ENCODE measurements around the gene EPDR1. TPM values are rescaled to one million over a fixed set of nuclear protein-coding genes. Genes with fewer than 3 reads are reported as not detected.
A peak's percentile ranks its signal among the peaks of the same experiment; 100 is the strongest.

The EPDR1 gene
- 10 to 100 TPM in 1 of 2 donors, 1 to 10 TPM in 1; 8.8 to 10.4 TPM for total RNA-seq
- 10 to 100 TPM in 1 of 2 donors, 1 to 10 TPM in 1; 4.3 to 12.7 TPM for polyA plus RNA-seq

DNA sequence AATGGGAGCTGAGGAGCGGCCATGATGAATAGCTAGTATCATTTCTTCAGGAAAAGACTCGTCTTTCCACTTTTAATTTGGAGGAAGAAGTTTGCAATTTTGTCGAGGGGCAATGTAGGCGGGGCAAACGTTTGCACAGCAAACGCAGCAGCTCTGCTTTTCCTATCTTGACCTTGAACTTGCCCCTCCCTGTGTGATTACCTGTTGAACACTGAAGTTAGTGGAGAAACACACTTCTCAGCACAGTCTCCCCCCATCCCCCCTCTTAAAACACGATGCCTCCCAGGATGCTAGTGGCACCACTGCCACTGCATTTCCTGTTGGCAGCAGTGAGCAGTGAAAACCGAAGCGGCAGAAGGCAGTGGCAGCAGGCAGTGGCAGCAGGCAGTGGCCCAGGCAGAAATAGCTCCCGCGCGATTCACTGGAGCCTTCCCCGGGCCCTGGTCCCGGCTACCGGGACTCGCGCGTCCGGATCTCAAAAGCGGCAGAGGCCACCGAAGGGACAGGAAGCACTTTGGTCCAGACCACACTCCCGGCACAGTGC lies at the start of gene EPDR1:
Gene EPDR1, plus strand, starts transcription at position 336 of the 544 bp plus-strand sequence. CDS start 300 bp downstream, outside the sequence.
- Histone ChIP-seq H3K4me1 (ENCODE audit: control insufficient read depth in 4 of 4, insufficient read depth in 4 of 4, low read length in 3 of 4) (peaks cover 6 to 29% (median 19%) of the 10 kb centered on the region in 4 donors), H3K9ac (ENCODE audit: low read depth in 1 of 2, low read length in 2 of 2) (peak within 1 kb of the TSS; percentile 33 to 59), H3K36me3 (ENCODE audit: control insufficient read depth in 4 of 4, insufficient read depth in 3 of 4, low read depth in 1 of 4, low read length in 3 of 4) (no peaks in the 10 kb centered on the region), H3K4me3 (ENCODE audit: low read depth in 1 of 3, low read length in 3 of 3) (peak within 1 kb of the TSS; percentile 66 to 75 (median 70)), H3K27ac (ENCODE audit: low read depth in 1 of 2, low read length in 2 of 2) (peak within 1 kb of the TSS; percentile 81 to 84), H3K9me3 (ENCODE audit: control insufficient read depth in 4 of 4, low read length in 3 of 4) (peaks cover 0 to under 1% (median 0%) of the 10 kb centered on the region in 4 donors), H3K27me3 (ENCODE audit: control insufficient read depth in 4 of 4, insufficient read depth in 4 of 4, low read length in 3 of 4) (peaks cover 0 to 3% (median 0%) of the 10 kb centered on the region in 4 donors)
- TF ChIP-seq FOXA2 (IDR thresholded peaks at IDR 0.05) (no peak), TAF1 (conservative IDR thresholded peaks at IDR 0.05) (peak; percentile 77), EGR1 (IDR thresholded peaks at IDR 0.05; ENCODE audit: low read depth in 2 of 2) (no peak), RAD21 (IDR thresholded peaks at IDR 0.05) (peak; percentile 46 to 65), RXRA (IDR thresholded peaks at IDR 0.05) (peak in 1 of 2 donors; percentile 43), HNF4G (IDR thresholded peaks at IDR 0.05) (no peak), GABPA (IDR thresholded peaks at IDR 0.05 in 1 of 2, conservative IDR thresholded peaks at IDR 0.05 in 1 of 2) (peak in 1 of 2 donors; percentile 73), YY1 (IDR thresholded peaks at IDR 0.05) (peak; percentile 30)
- TF ChIP-seq, protein P1, sequence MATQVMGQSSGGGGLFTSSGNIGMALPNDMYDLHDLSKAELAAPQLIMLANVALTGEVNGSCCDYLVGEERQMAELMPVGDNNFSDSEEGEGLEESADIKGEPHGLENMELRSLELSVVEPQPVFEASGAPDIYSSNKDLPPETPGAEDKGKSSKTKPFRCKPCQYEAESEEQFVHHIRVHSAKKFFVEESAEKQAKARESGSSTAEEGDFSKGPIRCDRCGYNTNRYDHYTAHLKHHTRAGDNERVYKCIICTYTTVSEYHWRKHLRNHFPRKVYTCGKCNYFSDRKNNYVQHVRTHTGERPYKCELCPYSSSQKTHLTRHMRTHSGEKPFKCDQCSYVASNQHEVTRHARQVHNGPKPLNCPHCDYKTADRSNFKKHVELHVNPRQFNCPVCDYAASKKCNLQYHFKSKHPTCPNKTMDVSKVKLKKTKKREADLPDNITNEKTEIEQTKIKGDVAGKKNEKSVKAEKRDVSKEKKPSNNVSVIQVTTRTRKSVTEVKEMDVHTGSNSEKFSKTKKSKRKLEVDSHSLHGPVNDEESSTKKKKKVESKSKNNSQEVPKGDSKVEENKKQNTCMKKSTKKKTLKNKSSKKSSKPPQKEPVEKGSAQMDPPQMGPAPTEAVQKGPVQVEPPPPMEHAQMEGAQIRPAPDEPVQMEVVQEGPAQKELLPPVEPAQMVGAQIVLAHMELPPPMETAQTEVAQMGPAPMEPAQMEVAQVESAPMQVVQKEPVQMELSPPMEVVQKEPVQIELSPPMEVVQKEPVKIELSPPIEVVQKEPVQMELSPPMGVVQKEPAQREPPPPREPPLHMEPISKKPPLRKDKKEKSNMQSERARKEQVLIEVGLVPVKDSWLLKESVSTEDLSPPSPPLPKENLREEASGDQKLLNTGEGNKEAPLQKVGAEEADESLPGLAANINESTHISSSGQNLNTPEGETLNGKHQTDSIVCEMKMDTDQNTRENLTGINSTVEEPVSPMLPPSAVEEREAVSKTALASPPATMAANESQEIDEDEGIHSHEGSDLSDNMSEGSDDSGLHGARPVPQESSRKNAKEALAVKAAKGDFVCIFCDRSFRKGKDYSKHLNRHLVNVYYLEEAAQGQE (IDR thresholded peaks at IDR 0.05): peak; percentile 52
- TF ChIP-seq, protein P2, sequence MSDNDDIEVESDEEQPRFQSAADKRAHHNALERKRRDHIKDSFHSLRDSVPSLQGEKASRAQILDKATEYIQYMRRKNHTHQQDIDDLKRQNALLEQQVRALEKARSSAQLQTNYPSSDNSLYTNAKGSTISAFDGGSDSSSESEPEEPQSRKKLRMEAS (IDR thresholded peaks at IDR 0.05): peak; percentile 15
- TF ChIP-seq, protein P3, sequence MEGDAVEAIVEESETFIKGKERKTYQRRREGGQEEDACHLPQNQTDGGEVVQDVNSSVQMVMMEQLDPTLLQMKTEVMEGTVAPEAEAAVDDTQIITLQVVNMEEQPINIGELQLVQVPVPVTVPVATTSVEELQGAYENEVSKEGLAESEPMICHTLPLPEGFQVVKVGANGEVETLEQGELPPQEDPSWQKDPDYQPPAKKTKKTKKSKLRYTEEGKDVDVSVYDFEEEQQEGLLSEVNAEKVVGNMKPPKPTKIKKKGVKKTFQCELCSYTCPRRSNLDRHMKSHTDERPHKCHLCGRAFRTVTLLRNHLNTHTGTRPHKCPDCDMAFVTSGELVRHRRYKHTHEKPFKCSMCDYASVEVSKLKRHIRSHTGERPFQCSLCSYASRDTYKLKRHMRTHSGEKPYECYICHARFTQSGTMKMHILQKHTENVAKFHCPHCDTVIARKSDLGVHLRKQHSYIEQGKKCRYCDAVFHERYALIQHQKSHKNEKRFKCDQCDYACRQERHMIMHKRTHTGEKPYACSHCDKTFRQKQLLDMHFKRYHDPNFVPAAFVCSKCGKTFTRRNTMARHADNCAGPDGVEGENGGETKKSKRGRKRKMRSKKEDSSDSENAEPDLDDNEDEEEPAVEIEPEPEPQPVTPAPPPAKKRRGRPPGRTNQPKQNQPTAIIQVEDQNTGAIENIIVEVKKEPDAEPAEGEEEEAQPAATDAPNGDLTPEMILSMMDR (IDR thresholded peaks at IDR 0.05; ENCODE audit: low read depth, low read length, missing input control): peak; percentile 35
- DNase-seq (ENCODE audit: low spot score): peak; percentile 52
- 13% methylated on average over 22 of the region's 22 CpGs for WGBS

DNA sequence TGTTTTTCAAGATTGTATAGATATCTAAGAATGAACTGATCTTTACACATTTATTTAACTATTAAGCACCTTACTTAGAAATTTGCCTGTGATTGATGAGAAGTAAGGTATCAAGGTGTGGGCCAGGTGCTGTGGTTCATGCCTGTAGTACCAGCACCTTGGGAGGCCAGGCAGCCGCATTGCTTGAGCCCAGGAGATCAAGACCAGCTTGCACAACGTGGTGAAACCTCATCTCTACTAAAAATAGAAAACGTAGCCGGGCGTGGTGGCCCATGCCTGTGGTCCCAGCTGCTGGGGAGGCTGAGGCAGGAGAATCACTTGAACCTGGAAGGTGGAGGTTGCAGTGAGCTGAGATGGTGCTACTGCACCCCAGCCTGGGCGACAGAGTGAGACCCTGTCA lies 38.4 kb upstream of the EPDR1 start:
- TF ChIP-seq HNF4A (conservative IDR thresholded peaks at IDR 0.05) (no peak), RXRA (IDR thresholded peaks at IDR 0.05) (no peak), JUND (IDR thresholded peaks at IDR 0.05) (no peak), TAF1 (conservative IDR thresholded peaks at IDR 0.05) (no peak), NR2F2 (IDR thresholded peaks at IDR 0.05) (no peak), FOXA2 (IDR thresholded peaks at IDR 0.05) (no peak), EGR1 (IDR thresholded peaks at IDR 0.05; ENCODE audit: low read depth in 2 of 2) (no peak)
- TF ChIP-seq, protein P4, sequence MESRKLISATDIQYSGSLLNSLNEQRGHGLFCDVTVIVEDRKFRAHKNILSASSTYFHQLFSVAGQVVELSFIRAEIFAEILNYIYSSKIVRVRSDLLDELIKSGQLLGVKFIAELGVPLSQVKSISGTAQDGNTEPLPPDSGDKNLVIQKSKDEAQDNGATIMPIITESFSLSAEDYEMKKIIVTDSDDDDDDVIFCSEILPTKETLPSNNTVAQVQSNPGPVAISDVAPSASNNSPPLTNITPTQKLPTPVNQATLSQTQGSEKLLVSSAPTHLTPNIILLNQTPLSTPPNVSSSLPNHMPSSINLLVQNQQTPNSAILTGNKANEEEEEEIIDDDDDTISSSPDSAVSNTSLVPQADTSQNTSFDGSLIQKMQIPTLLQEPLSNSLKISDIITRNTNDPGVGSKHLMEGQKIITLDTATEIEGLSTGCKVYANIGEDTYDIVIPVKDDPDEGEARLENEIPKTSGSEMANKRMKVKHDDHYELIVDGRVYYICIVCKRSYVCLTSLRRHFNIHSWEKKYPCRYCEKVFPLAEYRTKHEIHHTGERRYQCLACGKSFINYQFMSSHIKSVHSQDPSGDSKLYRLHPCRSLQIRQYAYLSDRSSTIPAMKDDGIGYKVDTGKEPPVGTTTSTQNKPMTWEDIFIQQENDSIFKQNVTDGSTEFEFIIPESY (IDR thresholded peaks at IDR 0.05): no peak
- TF ChIP-seq, protein P1 (IDR thresholded peaks at IDR 0.05): no peak
- TF ChIP-seq, protein P3 (IDR thresholded peaks at IDR 0.05; ENCODE audit: low read depth, low read length, missing input control): no peak
- Histone ChIP-seq H3K9me3 (ENCODE audit: control insufficient read depth in 4 of 4, low read length in 3 of 4) (peaks cover 0 to 3% (median 0%) of the 10 kb centered on the region in 4 donors), H3K9ac (ENCODE audit: low read depth in 1 of 2, low read length in 2 of 2) (no peak overlapping the region), H3K27ac (ENCODE audit: low read depth in 1 of 2, low read length in 2 of 2) (no peak overlapping the region), H3K27me3 (ENCODE audit: control insufficient read depth in 4 of 4, insufficient read depth in 4 of 4, low read length in 3 of 4) (peaks cover 0 to 3% (median 1%) of the 10 kb centered on the region in 4 donors), H3K4me1 (ENCODE audit: control insufficient read depth in 4 of 4, insufficient read depth in 4 of 4, low read length in 3 of 4) (no peaks in the 10 kb centered on the region), H3K4me3 (ENCODE audit: low read depth in 1 of 3, low read length in 3 of 3) (no peak overlapping the region), H3K36me3 (ENCODE audit: control insufficient read depth in 4 of 4, insufficient read depth in 3 of 4, low read depth in 1 of 4, low read length in 3 of 4) (no peaks in the 10 kb centered on the region)
- DNase-seq (ENCODE audit: low spot score): no peak
- WGBS: 74% methylated on average over 6 of the region's 6 CpGs
